SH-SY5Y (cell line): ENCODE measurements around the gene ZFP82.

Source experiments
- GATA2 ChIP-seq: IDR thresholded peaks from 2 replicates; pipeline ENCODE4 v1.6.1; 2011; ENCODE audit warnings: mild to moderate bottlenecking, low read depth, low read length
- GATA3 ChIP-seq: IDR thresholded peaks from 2 replicates; pipeline ENCODE4 v1.6.1; 2011; ENCODE audit warnings: low read depth, mild to moderate bottlenecking, low read length, moderate library complexity

Gene ZFP82

GRCh38 chr19:36418287-36419001 lies at the start of gene ZFP82:
TSS of gene ZFP82 (minus strand) at chr19:36418644. CDS start at chr19:36409789, 8,855 bp downstream.
- TF ChIP-seq GATA2 (no peak), GATA3 (no peak)

DNA sequence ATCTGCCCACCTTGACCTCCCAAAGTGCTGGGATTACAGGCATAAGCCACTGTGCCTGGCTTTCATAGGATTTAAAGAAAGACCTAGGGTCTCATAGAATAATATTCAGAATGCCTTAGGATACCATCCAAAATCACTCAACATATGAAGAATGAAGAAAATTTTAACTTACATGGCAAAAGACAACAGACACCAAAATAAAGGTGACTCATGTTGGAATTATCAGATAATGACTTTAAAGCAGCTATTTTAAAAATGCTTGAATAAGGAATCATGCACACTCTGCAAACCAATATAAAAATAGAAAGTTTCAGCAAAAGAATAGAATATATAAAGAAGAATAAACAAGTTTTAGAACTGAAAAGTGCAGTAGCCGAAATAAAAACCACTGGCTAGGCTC lies 41.6 kb upstream of the ZFP82 start:
- TF ChIP-seq GATA2 (no peak), GATA3 (no peak)

GRCh38 chr19:36456831-36457230 lies 38.4 kb upstream of the ZFP82 start:
- TF ChIP-seq GATA3 (no peak), GATA2 (no peak)

- TF ChIP-seq GATA3, result no peak
- no peak for TF ChIP-seq GATA2
These were observed 30.7 kb upstream of the ZFP82 start for GRCh38 chr19:36449059-36449670.

DNA sequence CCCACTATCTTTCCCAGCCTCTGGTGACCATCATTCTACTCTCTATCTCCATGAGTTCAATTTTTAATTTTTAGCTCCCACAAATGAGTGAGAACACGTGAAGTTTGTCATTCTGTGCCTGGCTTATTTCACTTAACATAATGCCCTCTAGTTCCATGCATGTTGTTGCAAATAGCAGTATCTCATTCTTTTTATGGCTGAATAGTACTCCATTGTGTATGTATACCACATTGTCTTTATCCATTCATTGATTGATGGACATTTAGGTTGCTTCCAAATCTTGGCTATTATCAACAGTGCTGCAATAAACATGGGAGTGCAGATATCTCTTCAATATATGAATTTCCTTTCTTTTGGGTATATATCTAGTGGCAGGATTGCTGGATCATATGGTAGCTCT lies 22.9 kb upstream of the ZFP82 start:
- no peak for TF ChIP-seq GATA2
- no peak for TF ChIP-seq GATA3

DNA sequence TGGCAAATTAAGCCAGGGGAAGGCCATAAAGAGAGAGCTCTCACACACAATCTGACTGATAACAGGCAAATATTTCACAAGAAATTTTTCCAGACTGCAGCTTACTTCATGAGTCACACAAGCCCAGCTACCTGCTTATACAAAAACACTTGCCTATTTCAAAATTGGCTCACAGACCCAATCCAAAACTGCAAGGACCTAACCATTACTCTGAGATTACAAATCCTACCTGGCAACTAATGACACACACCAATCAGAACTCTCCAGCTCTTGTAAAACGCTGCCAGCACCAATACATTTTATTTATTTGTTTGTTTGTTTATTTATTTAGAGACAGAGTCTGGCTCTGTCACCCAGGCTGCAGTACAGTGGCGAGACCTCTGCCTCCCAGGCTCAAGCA lies 18.1 kb upstream of the ZFP82 start:
- no peak for TF ChIP-seq GATA3
- no peak for TF ChIP-seq GATA2

GRCh38 chr19:36423925-36424324 lies 5.5 kb upstream of the ZFP82 start:
- no peak for TF ChIP-seq GATA3

- no peak for TF ChIP-seq GATA3
- TF ChIP-seq GATA2, result no peak
These were observed 3.5 kb upstream of the ZFP82 start for GRCh38 chr19:36421749-36422481.

GRCh38 chr19:36420961-36421748 lies 2.7 kb upstream of the ZFP82 start:
- no peak for TF ChIP-seq GATA3
- TF ChIP-seq GATA2, result no peak

DNA sequence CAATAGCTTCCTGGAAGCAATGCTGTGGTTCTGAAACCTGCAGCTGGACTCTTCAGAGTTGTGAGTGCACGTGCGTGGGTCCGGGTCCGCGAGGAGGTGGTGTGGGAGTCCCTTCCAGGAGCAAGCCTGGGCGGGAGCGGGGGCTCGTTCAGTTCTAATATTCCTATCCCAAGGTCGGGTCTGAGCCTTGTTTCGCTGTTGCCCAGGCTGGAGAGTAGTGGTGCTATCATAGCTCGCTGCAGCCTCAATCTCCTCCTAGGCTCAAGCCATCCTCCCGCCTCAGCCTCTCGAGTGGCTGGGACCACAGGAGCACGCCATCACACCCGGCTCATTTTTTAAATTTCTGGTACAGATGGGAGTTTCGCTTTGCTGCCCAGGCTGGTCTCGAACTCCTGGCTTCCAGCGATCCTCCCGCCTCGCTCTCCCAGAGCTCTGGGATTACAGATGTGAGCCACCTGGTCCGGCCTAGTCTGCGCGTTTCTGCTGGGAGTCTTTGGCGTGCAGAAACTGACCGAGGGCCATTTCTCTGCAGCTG lies 625 bp downstream of the ZFP82 start:
- no peak for TF ChIP-seq GATA2
- TF ChIP-seq GATA3, result no peak

DNA sequence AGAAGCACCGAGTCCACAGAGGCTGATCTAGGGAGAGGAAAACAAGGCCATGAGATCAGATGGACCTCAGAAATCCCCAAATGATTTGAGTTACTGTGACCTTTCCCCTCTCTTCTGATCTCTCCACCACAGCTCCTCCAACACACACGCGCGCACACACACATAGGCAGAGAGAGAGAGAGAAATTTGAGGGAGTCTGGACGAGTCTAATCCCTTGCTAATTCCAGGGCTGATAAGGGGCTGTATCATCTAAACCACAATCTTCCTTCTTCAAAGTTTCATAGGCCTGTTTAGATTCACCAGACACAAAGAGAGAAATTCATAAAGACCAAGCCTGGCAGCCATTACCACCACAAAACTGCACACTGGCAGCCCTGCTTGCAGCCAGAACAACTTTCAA lies 8.6 kb downstream of the ZFP82 start:
- TF ChIP-seq GATA3 (no peak), GATA2 (no peak)

DNA sequence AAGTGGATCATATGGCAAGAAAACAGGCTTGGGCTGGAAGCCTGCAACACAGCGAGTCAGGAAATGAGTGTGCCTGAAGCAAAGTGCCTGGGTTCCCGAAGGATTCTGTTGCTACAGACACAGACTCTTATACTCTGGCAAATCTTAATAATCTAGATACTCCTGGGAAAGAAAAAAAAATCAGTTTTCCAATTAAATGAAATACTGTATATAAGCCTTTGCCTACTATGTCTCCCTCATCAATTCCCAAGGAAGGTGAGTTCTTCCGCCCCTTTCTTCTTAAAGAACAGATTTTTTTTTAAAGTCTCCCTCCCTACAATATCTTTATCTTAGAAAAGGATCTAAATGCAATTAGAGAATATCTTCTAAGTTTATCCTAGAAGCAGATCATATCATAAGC lies 10.3 kb downstream of the ZFP82 start:
- no peak for TF ChIP-seq GATA3
- no peak for TF ChIP-seq GATA2

DNA sequence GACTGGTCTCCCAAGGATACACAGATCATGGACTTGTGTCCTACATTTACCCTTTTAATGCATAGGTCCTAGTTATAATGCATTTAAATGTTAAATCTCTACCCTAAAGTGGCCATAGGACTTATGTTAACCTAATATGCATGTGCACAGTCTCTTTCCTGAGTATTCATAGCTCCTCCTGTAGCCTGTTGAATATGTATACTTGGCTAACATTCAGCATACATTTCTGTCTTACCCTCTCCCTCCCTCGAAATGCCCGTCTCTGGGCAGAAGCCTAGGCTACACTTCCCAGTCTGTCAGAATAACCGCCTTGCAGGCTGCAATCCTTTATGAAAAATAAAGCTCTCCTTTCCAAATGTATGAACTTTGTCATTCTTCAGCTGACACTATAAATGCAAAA lies 13.9 kb downstream of the ZFP82 start:
- no peak for TF ChIP-seq GATA3
- no peak for TF ChIP-seq GATA2

- TF ChIP-seq GATA2, result no peak
- TF ChIP-seq GATA3, result no peak
These were observed 17.0 kb downstream of the ZFP82 start for GRCh38 chr19:36401475-36401874.

GRCh38 chr19:36398571-36398970 lies 19.9 kb downstream of the ZFP82 start:
- TF ChIP-seq GATA2 (no peak), GATA3 (no peak)
